Retinal pigment epithelial cell (primary cell): ENCODE data around the gene MED12L.

Experiments
- DNase-seq: peaks from one replicate; pipeline ENCODE4 v3.0.0-alpha.2; 2010; ENCODE audit warnings: low read depth
- H3K4me3 ChIP-seq: 2 replicates; pipeline ENCODE4 v1.5.1; 2011; ENCODE audit warnings: mild to moderate bottlenecking, low read length, control low read depth, moderate library complexity
- TF ChIP-seq, protein P1 (sequence below): conservative IDR thresholded peaks from 2 replicates; pipeline ENCODE4 v1.5.1; 2011; ENCODE audit warnings: low read depth, low read length, control low read depth, inconsistent platforms

The MED12L gene

DNA sequence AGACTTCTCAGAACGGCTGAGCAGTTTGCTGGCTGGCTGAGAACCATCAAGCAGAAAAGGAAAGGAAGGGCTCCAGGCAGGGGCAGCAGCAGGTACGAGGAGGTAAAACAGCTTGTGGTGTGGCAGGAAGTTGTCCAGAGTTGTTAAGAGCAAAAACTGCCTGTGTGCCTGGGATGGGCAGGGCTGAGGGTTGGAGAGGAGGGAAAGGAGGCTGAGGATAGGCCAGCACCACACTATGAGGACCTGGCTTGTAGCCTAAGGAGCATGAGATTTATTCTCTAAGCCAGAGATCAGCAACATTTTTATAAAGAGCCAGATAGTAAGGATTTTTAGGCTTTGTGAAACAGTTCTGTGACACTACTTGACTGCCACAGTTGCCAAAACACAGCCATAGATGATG, 367.4 kb downstream of the MED12L start:
- no peak for DNase-seq
- TF ChIP-seq, protein P1, sequence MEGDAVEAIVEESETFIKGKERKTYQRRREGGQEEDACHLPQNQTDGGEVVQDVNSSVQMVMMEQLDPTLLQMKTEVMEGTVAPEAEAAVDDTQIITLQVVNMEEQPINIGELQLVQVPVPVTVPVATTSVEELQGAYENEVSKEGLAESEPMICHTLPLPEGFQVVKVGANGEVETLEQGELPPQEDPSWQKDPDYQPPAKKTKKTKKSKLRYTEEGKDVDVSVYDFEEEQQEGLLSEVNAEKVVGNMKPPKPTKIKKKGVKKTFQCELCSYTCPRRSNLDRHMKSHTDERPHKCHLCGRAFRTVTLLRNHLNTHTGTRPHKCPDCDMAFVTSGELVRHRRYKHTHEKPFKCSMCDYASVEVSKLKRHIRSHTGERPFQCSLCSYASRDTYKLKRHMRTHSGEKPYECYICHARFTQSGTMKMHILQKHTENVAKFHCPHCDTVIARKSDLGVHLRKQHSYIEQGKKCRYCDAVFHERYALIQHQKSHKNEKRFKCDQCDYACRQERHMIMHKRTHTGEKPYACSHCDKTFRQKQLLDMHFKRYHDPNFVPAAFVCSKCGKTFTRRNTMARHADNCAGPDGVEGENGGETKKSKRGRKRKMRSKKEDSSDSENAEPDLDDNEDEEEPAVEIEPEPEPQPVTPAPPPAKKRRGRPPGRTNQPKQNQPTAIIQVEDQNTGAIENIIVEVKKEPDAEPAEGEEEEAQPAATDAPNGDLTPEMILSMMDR: no peak
- H3K4me3 ChIP-seq: no peak overlapping the region

DNA sequence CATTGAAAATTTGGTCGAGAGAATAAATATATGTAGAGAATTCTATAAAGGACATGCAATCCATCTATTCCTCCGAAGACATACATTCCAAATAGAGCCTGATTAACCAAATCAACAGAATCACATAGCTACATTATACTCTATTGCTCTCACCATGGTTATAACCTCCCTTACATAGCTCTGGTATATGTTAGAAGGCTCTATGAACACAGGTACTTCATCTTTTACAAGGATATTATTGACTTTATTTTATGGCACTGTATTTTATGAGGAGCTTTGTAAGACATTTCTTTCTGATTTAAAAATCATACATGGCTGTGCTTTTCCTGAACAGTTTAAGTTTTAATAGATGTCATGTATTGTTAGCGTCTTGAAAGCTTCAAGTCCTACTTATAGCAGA, 370.6 kb downstream of the MED12L start:
- no peak for DNase-seq
- no peak overlapping the region for H3K4me3 ChIP-seq
- TF ChIP-seq, protein P1: no peak

DNA sequence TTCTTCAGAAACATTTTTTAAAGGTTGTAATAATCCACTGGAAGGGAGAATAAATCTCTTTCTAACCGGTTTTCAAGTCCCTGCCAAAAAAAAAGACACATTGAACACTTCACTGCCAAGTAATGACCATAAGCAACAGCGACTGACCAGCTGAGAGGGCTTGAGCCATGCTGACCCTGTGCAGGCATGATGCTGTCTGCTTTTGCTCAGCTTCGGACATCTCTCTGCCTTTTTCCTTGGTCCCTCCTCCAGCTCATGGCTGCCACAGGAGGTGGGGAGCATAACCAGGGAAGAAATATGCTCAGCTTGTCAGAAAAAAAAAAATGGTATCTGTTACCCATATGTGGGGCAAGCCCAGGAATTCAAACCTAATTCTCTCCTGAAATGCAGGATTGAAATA, 373.9 kb downstream of the MED12L start:
- no peak overlapping the region for H3K4me3 ChIP-seq
- TF ChIP-seq, protein P1: no peak
- no peak for DNase-seq

DNA sequence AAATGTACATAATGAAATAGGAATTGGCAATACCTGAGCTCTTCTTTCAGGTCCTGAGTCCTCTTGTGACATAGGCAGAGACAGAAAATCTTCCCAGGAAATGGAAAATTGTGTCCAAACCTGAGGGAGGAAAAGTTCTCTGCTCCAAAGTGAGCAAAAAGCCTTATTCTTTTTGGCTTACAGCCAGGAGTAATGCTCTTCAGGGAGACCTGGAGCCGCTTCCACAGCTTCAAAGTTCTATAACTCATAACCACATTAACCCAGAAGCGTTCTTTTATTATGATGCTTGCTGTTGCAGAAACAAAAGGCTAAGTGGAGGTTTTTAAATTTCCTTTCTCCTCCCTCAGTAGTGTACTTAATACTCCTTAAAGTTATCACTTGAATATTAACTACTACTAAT, 374.8 kb downstream of the MED12L start:
- DNase-seq: no peak
- TF ChIP-seq, protein P1: no peak
- peak overlapping the region; percentile 59 for H3K4me3 ChIP-seq

DNA sequence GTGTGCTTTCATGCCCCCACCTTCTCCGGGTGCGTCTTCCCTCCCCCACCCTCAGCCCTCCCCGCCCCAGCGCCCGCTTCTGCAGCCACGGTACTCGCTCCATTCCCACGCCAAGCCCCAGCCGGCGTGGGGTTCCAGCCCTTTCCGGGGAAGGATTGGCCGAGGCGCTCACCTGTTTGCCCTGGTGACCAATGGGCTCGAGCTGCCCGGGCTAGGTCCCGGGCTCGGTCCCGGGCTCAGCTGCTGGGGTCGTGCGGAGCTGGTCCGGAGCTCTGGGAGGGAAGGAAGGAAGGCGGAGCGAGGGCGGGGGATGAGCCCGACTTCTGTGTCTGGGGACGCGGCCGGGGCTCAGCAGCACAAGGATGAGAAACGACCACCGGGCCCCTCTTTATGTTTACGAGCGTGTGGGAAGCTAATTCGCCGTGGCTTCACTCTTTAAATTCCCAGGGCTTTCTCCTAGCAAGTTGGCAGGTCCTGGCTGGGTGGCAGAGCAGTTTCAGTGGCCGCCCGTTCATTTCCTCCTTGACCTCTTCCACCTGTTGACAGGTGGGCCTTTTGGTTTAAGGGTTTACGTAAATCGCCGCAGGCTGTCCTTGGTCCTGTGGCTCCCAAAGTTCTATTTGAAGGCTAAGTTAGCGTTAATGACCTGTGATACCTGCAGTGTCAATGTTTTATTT, 375.4 kb downstream of the MED12L start, which contains the start of gene IGSF10:
Gene IGSF10, minus strand, starts transcription at position 288 of the 677 bp plus-strand sequence. CDS start 2,352 bp downstream, outside the sequence.
- no peak for DNase-seq
- TF ChIP-seq, protein P1: no peak
- peak within 1 kb of the TSS; percentile 59 for H3K4me3 ChIP-seq

DNA sequence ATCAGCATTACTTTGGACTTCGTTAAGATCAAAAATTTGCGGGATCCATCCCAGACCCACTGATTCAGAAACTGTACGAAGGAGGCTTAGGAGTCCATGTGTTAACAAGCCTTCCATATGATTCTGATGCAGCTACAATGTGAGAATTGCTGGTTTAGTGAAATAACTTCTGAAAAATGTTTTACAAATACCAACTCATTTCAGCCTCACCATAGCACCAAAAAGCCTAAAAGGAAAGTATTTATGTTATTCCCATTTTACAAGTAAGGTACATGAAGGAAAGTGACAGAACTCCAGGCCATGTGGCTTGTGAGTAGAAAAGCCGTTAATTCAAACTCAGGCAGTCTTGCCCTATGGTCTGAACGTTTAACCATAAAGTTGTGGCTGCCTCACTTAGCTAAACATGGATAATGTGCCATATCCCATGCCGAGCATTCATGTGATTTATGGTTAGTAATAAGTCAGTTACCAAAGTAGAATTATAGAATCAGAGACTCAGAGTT, 376.9 kb downstream of the MED12L start:
- TF ChIP-seq, protein P1: no peak
- no peak for DNase-seq
- H3K4me3 ChIP-seq: no peak overlapping the region

DNA sequence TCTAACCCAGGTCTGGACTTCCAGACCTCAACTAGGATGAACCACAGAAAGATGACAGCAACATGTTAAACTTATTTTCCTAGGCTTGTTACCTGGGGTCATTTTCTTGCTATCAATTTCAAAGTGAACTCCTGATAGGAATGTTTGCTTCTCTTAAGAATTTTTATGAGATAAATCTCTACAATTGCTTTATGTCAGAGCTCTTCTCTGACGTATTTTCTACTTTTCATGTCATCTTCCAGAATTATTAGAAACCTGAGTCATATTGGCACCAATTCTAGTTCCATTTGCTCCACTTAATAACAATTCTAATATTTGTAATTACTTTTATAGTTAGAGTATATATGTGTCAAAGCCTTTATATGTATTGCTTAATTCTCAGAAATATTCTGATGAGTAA, 377.5 kb downstream of the MED12L start:
- no peak for DNase-seq
- TF ChIP-seq, protein P1: no peak
- H3K4me3 ChIP-seq: no peak overlapping the region
